K562 (cell line): ENCODE measurements around the gene PCDH1. TPM values are rescaled to one million over a fixed set of nuclear protein-coding genes. Genes with fewer than 3 reads are reported as not detected.

Experiments
- ATAC-seq: fragments of 200-7000 bp; cut with Tn5 transposase; 3 replicates; pipeline ENCODE4 v1.9.1; 2020; ENCODE audit warnings: moderate library complexity
- BruUV-seq: library from RNA; stranded (reverse); fragments of 400-500 nt; replicated peaks from 2 replicates; lab custom pipeline; 2021; lab: Mats Ljungman, UMichigan
- CTCF ChIA-PET: fragments of 300-600 bp; formaldehyde crosslinking; extraction: SDS; loops from one replicate; lab custom pipeline; 2021; ENCODE audit warnings: low intra/inter-chr PET ratio; lab: Yijun Ruan, JAX
- POLR2A ChIA-PET: fragments of 300-600, 350-650 bp; sonication (Branson Sonifier 250); formaldehyde crosslinking; extraction: SDS; loops from one replicate; lab custom pipeline; 2021; ENCODE audit warnings: antibody characterized with exemption, inconsistent platforms; lab: Yijun Ruan, JAX
- DNase-seq, 4 experiments: peaks; one replicate each; pipeline versions ENCODE4 v3.0.0 to v3.0.0-alpha.2; 2011 to 2018; ENCODE audit warnings: low spot score in 3 of 4, mixed read lengths in 3 of 4; ENCODE audit errors: extremely low read depth in 1 of 4
- FAIRE-seq: peaks from 2 replicates; lab custom pipeline; 2011; peaks lifted over from hg19 to GRCh38; lab: Jason Lieb, UNC
- H2AFZ ChIP-seq: 2 replicates; pipeline ENCODE4 v1.6.0; 2011; ENCODE audit warnings: low read depth, low read length, control low read depth, inconsistent platforms
- H3K27ac ChIP-seq: fragments of 200-600 bp; 3 replicates; pipeline ENCODE4 v1.8.0; 2011; ENCODE audit warnings: low read depth, mild to moderate bottlenecking, control low read depth, inconsistent platforms, low read length, moderate library complexity, mixed read lengths; ENCODE audit errors: extremely low read depth
- H3K27me3 ChIP-seq, 2 experiments: fragments of 300-600 bp in 1 of 2; 2 replicates in 1 of 2; 3 replicates in 1 of 2; pipeline versions ENCODE4 v1.6.0 to v1.8.0; 2011; ENCODE audit warnings: inconsistent platforms in 2 of 2, low read length in 2 of 2, mild to moderate bottlenecking in 1 of 2, mixed read lengths in 1 of 2, moderate library complexity in 1 of 2; ENCODE audit not compliant: control insufficient read depth in 2 of 2, insufficient read depth in 2 of 2
- H3K36me3 ChIP-seq: fragments of 300-600 bp; 3 replicates; pipeline ENCODE4 v1.8.0; 2011; ENCODE audit warnings: mild to moderate bottlenecking, low read length, inconsistent platforms; ENCODE audit not compliant: control insufficient read depth, insufficient read depth
- H3K4me1 ChIP-seq, 2 experiments: fragments of 200-600 bp in 1 of 2; replicated peaks in 1 of 2; 2 replicates in 1 of 2; 3 replicates in 1 of 2; pipeline versions ENCODE4 v1.5.1 to v1.8.0; 2011; ENCODE audit warnings: inconsistent platforms in 2 of 2, low read length in 2 of 2, mild to moderate bottlenecking in 1 of 2, mixed read lengths in 1 of 2, moderate library complexity in 1 of 2; ENCODE audit not compliant: control insufficient read depth in 2 of 2, insufficient read depth in 2 of 2
- H3K4me2 ChIP-seq: 2 replicates; pipeline ENCODE4 v1.6.1; 2011; ENCODE audit warnings: low read length, control low read depth, inconsistent platforms, mixed read lengths; ENCODE audit not compliant: insufficient read depth
- H3K4me3 ChIP-seq: fragments of 200-600 bp; sonication (generic), shearing (Covaris generic); 2 replicates; pipeline ENCODE4 v1.5.1; 2016; ENCODE audit warnings: control low read depth, inconsistent platforms
- H3K79me2 ChIP-seq: fragments of 200-600 bp; 3 replicates; pipeline ENCODE4 v1.8.0; 2011; ENCODE audit warnings: low read length, inconsistent platforms; ENCODE audit not compliant: control insufficient read depth, insufficient read depth
- H3K9ac ChIP-seq, 2 experiments: 2 replicates each; pipeline versions ENCODE4 v1.6.0 to v1.6.1; 2011; ENCODE audit warnings: low read depth in 2 of 2, low read length in 2 of 2, control low read depth in 1 of 2, inconsistent platforms in 1 of 2, mild to moderate bottlenecking in 1 of 2, mixed read lengths in 1 of 2; ENCODE audit not compliant: insufficient read depth in 1 of 2
- H3K9me1 ChIP-seq: one replicate; pipeline ENCODE4 v1.6.0; 2011; ENCODE audit warnings: inconsistent platforms, mild to moderate bottlenecking, low read length, moderate library complexity; ENCODE audit not compliant: control insufficient read depth, insufficient read depth
- H3K9me3 ChIP-seq: replicated peaks from 2 replicates; pipeline ENCODE4 v1.5.1; 2011; ENCODE audit warnings: low read depth, low read length, inconsistent platforms; ENCODE audit not compliant: control insufficient read depth, insufficient read depth
- H4K20me1 ChIP-seq: replicated peaks from 2 replicates; pipeline ENCODE4 v1.6.1; 2011; ENCODE audit warnings: low read length, inconsistent platforms, mixed read lengths; ENCODE audit not compliant: control insufficient read depth, insufficient read depth
- ATF1 ChIP-seq, 2 experiments: fragments of 450-650 bp in 1 of 2; IDR thresholded peaks; 2 replicates each; pipeline ENCODE4 v1.6.1; 2016; ENCODE audit warnings: missing compliant biosample characterization in 1 of 2, missing genetic modification characterization in 1 of 2
- CREB1 ChIP-seq, 2 experiments: sonication (generic) in 1 of 2; formaldehyde crosslinking in 1 of 2; IDR thresholded peaks; 2 replicates each; pipeline versions ENCODE4 v1.6.1 to v1.8.0; 2012 to 2022; ENCODE audit warnings: inconsistent platforms in 1 of 2, mild to moderate bottlenecking in 1 of 2, missing genetic modification reagents in 1 of 2, moderate library complexity in 1 of 2
- GTF3C2 ChIP-seq: IDR thresholded peaks from 3 replicates; pipeline ENCODE4 v1.6.1; 2011; ENCODE audit warnings: borderline replicate concordance, mild to moderate bottlenecking, moderate library complexity; ENCODE audit not compliant: insufficient read length; ENCODE audit errors: extremely low read depth
- HNRNPK ChIP-seq: fragments of 200-400 bp; formaldehyde crosslinking; IDR thresholded peaks from one replicate; pipeline ENCODE4 v1.6.1; 2018; ENCODE audit warnings: mild to moderate bottlenecking, low read depth, low read length; ENCODE audit not compliant: poor library complexity, severe bottlenecking
- HNRNPUL1 ChIP-seq: fragments of 200-400 bp; formaldehyde crosslinking; IDR thresholded peaks from 2 replicates; pipeline ENCODE4 v1.6.1; 2017; ENCODE audit warnings: low read length
- JUN ChIP-seq, 2 experiments: sonication (generic) in 1 of 2; formaldehyde crosslinking in 1 of 2; IDR thresholded peaks; 2 replicates each; pipeline versions ENCODE4 v1.6.1 to v1.8.0; 2012 to 2022; ENCODE audit warnings: borderline replicate concordance in 2 of 2, mild to moderate bottlenecking in 2 of 2, improper control_type of control experiment in 1 of 2, low read depth in 1 of 2, low read length in 1 of 2, missing genetic modification reagents in 1 of 2
- MECOM ChIP-seq: fragments of 250-450 bp; sonication (Bioruptor Pico); IDR thresholded peaks from 2 replicates; pipeline ENCODE4 v1.8.0; 2022; ENCODE audit warnings: inconsistent platforms
- MITF ChIP-seq: IDR thresholded peaks from 2 replicates; pipeline ENCODE4 v1.6.1; 2014; ENCODE audit warnings: antibody characterized with exemption
- RAD51 ChIP-seq: fragments of 450-650 bp; IDR thresholded peaks from 2 replicates; pipeline ENCODE4 v1.7.1; 2016; ENCODE audit warnings: low read depth, mild to moderate bottlenecking, borderline replicate concordance
- ZBTB49 ChIP-seq: sonication (generic); formaldehyde crosslinking; IDR thresholded peaks from 2 replicates; pipeline ENCODE4 v1.8.0; 2022; ENCODE audit warnings: missing genetic modification reagents, mild to moderate bottlenecking, borderline replicate concordance
- ZEB2 ChIP-seq: fragments of 450-650 bp; IDR thresholded peaks from 2 replicates; pipeline ENCODE4 v1.6.1; 2016
- ZSCAN32 ChIP-seq: fragments of 450-650 bp; formaldehyde crosslinking; IDR thresholded peaks from 2 replicates; pipeline ENCODE4 v1.4.0; 2020; ENCODE audit warnings: mild to moderate bottlenecking, moderate library complexity
- WGBS: fragments of 100-300 bp; shearing (Covaris generic); methylation state at CpG from one replicate; pipeline ENCODE4 v1.1.6; 2016; ENCODE audit warnings: low coverage, mixed read lengths; ENCODE audit not compliant: insufficient coverage; ENCODE audit errors: missing lambda C conversion rate; 5-methylcytosine and 5-hydroxymethylcytosine counted together
- in situ Hi-C: fragments of 300-500 bp; cut with MboI; formaldehyde crosslinking; loops from 4 replicates; pipeline ENCODE4 v1.15.0; 2018; ENCODE audit warnings: inconsistent platforms, mixed read lengths
- intact Hi-C: fragments of 100-400 bp; cut with micrococcal nuclease; formaldehyde crosslinking; loops from 2 replicates; pipeline ENCODE4 v1.14.2; 2022
- polyA plus RNA-seq, 8 experiments: library from polyadenylated mRNA; depleted of rRNA in 4 of 8; stranded (reverse) in 5 of 8; unstranded in 3 of 8; fragments of >200 nt; fragmentation: Nextera tagmentation in 2 of 8; fragmentation: Illumina TruSeq in 1 of 8; extraction: Ambion mirVana in 2 of 8; extraction: Trizol in 1 of 8; gene quantifications; 2 replicates each; pipeline versions ENCODE4 v1.2.1 to v1.2.3, GENCODE V29; 2011 to 2014; ENCODE audit warnings: inconsistent platforms in 1 of 8, missing spikeins in 1 of 8
- total RNA-seq, 7 experiments: library from RNA; depleted of rRNA in 6 of 7; stranded (reverse); fragments of >200 nt in 6 of 7; fragmentation: Illumina TruSeq in 2 of 7; extraction: Trizol in 2 of 7; gene quantifications; 2 replicates each; pipeline versions ENCODE4 v1.2.1 to v1.2.3, GENCODE V29; 2011 to 2021; ENCODE audit warnings: low replicate concordance in 1 of 7

Gene PCDH1
- total and polyA plus RNA-seq, 9 of the 15 experiments (the other 6 are each of a cell fraction or from before 2014, with no cell fraction given) = 0.11 to 3.6 (median 1.9) TPM; not detected in 1

DNA sequence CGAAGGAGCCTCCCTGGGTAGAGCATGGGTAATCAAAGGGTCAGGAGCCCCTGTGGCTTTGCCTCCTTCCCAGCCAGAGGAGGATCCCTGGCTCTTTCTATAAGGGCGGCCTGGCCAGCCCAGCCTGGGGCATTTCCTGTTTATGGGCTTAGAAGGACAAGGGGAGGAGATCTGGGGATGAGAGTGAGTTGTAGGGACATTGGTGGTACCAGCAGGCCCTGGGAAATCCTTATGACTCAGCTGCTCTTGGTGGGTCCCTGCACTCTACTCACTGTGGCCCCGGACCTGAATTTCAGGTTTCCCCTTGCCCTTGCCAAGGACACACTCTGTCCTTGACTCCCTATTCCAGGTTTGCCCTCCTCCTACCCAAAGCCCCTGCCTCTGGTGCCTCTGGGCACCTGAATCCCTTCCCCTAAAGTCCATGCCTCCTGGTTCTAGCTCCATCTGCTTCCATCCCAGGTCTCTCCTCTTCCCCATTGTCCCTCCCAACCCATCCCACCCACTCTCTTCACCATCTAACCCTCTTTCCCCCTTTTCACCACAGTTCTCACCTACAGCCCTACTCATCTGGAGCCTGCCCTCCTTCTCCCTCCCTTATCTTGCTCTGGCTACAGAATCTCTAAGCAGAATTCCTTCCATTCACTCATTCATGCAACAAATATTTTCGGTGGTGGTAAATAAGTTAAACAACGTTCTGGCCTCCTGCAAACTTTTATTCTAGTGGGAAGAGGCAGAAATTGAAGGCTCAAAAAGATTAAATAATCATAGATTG, 34.9 kb downstream of the PCDH1 start:
- in situ Hi-C loops = no loop called here
- Histone ChIP-seq H3K4me3 (no peak overlapping the region), H3K27ac (no peak overlapping the region), H3K4me1 (peaks cover 14 to 24% of the 10 kb centered on the region in 2 experiments), H2AFZ (no peak overlapping the region), H3K27me3 (peaks cover 4 to 26% of the 10 kb centered on the region in 2 experiments), H3K79me2 (no peaks in the 10 kb centered on the region), H3K4me2 (no peak overlapping the region), H3K9me1 (no peaks in the 10 kb centered on the region), H3K9me3 (no peaks in the 10 kb centered on the region), H3K36me3 (no peaks in the 10 kb centered on the region), H4K20me1 (no peaks in the 10 kb centered on the region), H3K9ac (no peak overlapping the region)
- BruUV-seq = no TSS peak
- intact Hi-C loops = no loop called here
- ChIA-PET CTCF (no interaction called here), POLR2A (no interaction called here)
- ATAC-seq (no peak; the same call in 2 of the 3 replicates), FAIRE-seq (no peak), DNase-seq (no peak)
- 15% methylated on average over 5 of the region's 5 CpGs for WGBS
- TF ChIP-seq HNRNPUL1 (no peak), CREB1 (IDR thresholded peaks at IDR 0.05) (no peak), CREB1 (CRISPR knock-in tag; IDR thresholded peaks at IDR 0.05) (no peak), GTF3C2 (no peak), ATF1 (CRISPR knock-in tag; IDR thresholded peaks at IDR 0.05) (no peak), ATF1 (tag; IDR thresholded peaks at IDR 0.05) (no peak), JUN (IDR thresholded peaks at IDR 0.05; ENCODE audit: borderline replicate concordance, low read depth, low read length) (no peak), JUN (CRISPR knock-in tag; IDR thresholded peaks at IDR 0.05; ENCODE audit: borderline replicate concordance) (no peak), RAD51 (no peak), MITF (no peak), HNRNPK (no peak), ZSCAN32 (CRISPR knock-in tag) (no peak), MECOM (CRISPR knock-in tag) (no peak), ZEB2 (no peak), ZBTB49 (no peak)
